GF-D8 (cell line): Measurements from ENCODE around the gene MUSTN1.

Source experiments
- DNase-seq: peaks from one replicate; lab custom pipeline; 2025; lab: John Stamatoyannopoulos, UW

MUSTN1 gene

DNA sequence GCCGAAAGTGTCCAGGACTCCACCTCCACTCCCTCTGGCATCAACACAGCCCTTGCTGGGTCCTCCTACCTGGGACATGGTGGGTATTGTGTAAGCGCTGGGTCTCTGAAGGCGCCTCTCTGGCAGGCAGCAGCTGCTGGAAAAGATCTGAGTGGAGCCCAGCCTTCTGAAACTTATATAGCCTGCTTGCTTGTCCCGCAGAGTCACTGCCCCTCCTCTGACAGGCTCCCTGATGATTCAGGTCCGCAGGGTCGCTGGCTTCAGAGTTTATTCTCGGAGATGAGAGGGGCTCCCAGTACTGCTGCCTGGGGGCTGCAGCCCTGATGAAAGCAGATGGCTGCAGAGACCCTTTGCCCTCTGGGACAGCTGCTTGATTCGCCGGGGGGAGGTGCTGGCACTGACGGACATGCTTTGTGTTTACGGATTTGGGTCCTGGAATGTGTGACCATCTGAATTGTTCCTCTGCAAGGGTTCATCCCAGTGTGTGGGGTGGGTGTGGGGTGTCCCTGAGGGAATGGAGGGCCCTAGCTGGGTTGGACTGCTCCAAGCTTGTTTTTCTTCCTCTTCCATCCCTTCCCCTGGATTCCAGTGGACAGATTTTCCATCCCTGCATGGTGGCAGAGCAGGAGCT lies at the start of gene MUSTN1:
Gene MUSTN1, minus strand, starts transcription at position 149 of the 631 bp plus-strand sequence. Its CDS starts 71 bp downstream, at position 78.
- no peak for DNase-seq

DNA sequence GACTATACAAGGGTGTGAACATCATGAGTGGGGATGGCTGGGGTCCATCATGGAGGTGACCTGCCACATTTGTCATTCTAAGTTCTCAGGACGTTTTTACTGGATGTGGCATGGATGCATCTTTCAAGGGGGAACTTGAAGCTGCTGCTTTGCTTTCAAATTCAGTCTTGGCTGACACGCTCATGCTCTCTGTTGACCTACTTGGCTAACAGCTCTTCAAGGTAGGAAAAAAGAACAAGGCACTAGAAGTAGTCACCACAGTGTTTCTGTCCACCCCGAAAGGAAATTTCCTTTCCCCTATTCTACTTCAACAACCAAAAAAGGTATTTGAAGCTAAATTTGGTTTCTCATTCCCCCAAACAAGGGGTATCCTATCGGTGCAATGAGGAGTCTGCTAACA lies 47.6 kb upstream of the MUSTN1 start:
- no peak for DNase-seq

- no peak for DNase-seq
Observed at GRCh38 chr3:52881871-52882270, 47.1 kb upstream of the MUSTN1 start.

DNA sequence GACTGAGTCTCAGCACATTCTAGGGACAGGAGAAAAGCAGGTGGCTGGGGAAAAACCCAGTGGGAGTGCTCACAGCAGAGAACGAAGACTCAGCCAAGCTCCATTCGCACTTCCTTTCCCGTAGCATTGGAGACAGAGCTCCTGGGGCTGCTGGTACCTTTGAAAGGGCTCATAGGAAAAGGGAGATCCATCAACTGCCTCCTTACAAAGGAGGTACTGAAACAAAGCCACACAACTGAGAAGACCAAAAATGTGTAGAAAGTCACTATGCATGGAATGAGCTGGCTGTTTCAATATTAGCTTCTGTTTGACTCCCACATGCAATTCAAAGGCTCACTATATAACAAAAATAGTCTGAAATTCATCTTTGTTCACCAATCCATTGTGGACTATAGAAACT lies 45.7 kb upstream of the MUSTN1 start:
- no peak for DNase-seq

DNA sequence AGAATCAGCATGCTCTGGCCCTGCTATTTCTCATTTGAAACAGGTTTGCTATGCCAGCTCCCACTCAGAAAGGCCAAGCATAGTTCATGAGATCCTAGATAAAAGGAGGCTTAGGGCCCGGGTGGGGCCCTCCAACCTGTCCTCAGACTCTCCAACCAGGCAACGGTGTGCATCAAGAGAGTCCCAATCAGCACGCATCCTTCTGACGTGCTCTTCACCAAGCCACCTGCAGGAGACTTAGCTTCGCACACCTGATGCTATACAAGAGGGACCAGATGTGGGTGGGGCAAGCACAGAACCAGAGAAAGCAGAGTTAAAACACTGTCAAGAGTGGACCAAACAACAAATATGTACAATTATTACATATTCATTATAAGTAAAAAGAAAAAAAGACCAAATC lies 45.2 kb upstream of the MUSTN1 start:
- no peak for DNase-seq

DNA sequence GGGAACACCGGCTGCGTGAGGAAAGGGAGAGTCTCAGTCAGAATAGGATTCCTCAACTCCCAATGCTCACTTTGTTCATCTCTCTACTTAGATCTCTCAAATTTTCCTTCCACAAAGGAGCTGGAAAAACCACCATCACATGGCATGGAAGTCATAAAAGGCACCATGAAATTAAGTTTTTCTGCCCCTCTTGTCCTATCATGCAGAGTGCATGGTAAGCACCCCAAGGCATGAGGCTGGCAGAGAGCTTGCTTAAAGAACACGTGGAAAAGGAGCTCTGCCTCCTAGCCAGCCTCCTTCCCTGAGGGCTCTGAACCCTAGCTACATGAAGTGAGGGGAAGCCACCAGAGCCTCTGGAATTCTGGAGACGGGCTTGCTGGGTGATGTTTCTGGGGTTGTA lies 44.8 kb upstream of the MUSTN1 start:
- DNase-seq, result no peak

- no peak for DNase-seq
Observed at GRCh38 chr3:52879090-52879489, 44.3 kb upstream of the MUSTN1 start.

- no peak for DNase-seq
Observed at GRCh38 chr3:52877085-52877484, 42.3 kb upstream of the MUSTN1 start.

DNA sequence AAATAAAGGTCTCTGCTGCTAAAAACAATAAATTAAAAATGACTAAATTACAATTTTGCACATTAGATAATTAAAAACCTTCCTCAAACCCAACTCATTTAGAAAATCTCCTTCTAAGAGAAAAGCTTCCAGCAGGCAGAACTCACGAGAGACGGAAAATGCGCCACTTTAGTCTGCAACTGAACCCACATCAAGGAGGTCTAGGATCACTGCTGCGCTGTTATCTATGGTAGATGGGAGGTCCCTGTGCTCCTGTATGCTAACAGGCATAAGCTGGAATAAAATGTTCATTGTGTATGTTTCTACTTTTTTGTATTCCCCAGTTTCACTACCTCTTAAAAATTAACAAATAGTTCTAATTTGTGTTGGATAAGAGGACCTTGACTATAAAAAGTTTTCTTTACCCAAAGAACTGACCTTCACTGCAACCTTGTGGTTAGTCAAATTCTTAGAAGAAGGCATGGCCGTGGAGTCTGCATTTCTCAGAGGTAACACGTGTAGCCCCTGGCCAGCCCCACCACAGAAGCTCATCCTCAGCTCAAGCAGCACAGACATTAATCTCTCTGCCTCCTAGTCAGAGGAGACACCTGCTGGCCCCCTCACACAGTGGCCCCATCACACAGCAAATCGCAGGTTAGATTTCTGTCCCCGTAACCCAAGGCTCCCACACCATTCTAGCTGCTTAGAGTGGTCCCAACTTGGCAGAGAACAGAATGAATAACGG lies 40.2 kb upstream of the MUSTN1 start:
- DNase-seq, result no peak

DNA sequence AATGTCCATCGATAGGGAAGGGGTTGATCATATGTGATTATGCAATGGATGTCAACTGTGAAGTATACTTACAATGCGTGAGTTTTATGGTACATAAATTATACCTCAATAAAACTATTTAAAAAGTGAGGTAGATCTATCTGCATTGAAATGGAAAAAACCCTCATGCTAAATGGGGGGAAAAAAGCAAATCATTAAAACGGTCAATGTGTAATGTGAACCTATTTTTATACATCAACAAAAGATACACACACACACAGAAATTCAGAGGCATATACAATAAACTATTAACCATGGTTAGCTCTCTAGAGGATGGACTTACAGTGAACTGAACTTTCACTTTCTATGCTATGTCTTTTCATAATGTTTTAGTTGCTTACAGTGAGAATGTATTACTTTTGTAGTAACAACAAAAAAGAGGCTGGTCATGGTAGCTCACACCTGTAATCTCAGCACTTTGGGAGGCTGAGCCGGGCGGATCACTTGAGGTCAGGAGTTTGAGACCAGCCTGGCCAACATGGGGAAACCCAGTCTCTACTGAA lies 39.4 kb upstream of the MUSTN1 start:
- DNase-seq, result no peak

DNA sequence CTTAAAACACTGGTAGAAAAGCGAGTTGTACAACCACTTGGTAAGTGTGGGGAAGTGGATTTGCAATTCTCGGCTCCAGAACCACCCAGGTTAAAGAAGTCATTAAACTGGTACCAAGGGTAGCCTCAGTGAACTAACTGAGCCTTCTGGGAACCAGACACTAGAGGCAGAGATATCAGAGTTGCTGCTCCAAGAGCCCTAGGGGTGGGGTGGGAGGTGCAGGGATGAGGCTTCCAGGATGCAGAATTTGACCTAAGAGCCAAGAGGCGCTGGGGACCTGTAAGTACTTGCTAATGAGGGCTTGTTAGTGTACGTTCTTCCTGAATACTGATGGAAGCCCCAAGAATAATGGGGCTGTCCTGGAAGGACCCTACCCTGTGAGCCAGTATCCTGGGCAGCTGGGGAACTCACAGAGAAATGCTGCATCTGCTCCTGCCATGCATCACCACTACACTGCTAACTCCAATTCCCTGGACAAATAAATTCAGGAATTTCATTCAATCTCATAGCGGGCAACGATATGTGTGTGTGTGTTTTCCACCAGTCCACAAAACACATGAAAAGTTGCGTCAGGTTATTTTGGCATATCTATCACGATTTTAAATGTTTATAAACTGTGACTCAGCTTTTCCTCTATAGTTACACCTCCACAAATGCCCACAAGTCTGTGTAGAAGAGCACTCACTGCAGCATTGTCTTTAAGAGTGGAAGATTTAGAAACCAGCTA lies 38.8 kb upstream of the MUSTN1 start:
- no peak for DNase-seq

GRCh38 chr3:52872245-52872644 lies 37.4 kb upstream of the MUSTN1 start:
- no peak for DNase-seq

- DNase-seq, result no peak
Observed at GRCh38 chr3:52871761-52872160, 36.9 kb upstream of the MUSTN1 start.

DNA sequence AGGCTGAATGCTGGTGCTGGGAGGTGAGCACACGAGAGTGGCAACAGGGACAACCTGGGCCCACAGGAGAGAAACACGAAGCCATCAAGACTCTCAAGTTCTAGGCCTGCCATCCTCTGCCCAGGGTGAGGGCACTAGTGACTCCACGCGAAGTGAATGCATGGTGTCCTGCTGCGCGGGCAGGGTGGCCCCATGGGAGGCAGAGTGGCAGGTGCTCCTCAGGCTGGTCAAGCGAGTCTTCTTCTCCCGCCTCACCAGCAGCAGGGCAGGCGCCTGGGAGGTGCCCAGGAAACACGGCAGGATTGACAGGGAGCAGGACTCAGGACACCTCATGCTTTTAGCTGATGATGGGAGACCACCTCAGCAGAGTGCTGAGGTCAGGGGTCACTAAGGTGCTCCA lies 35.7 kb upstream of the MUSTN1 start:
- no peak for DNase-seq

GRCh38 chr3:52866427-52866826 lies 31.6 kb upstream of the MUSTN1 start:
- no peak for DNase-seq

GRCh38 chr3:52865994-52866393 lies 31.2 kb upstream of the MUSTN1 start:
- DNase-seq, result no peak

DNA sequence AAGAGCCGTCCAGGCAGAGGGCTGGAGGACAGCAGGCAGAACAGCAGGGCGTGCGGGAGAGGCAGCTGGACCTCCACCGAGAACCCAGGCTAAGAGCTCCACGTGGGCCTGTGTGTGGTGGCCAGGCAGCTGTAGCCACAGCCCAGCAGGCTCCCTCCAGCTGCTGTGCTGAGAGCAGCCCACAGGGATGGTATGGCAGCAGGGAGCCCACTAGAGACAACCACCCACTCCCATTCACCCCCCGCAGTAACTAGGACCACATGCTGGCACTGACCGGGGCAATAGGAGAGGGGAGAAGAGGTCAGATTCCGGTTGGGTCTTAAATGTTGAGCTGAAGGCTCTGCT lies 25.6 kb upstream of the MUSTN1 start:
- no peak for DNase-seq

GRCh38 chr3:52859686-52860423 lies 25.0 kb upstream of the MUSTN1 start:
- no peak for DNase-seq

- DNase-seq, result no peak
Observed at GRCh38 chr3:52857864-52858263, 23.0 kb upstream of the MUSTN1 start.

DNA sequence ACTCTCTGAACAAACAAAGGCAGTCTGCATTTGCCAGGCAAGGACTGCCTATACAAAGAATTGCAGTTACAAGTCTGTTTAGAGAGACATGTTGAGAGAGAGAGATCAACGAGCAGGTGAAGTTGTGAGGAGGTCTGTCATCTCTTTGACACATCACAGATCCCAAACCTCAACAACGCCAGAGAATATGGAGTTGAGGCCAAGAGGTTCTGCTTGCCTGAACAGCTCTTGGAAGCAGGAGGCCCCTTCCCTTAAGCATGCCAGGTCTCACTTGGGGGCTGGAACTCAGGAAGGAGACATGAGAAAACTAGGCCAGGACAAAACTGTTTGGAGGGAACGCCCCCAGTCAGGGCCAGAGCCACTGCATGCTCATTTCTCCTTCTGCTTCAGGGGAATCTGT lies 22.3 kb upstream of the MUSTN1 start:
- no peak for DNase-seq

GRCh38 chr3:52856666-52857065 lies 21.8 kb upstream of the MUSTN1 start:
- no peak for DNase-seq

GRCh38 chr3:52854013-52854412 lies 19.2 kb upstream of the MUSTN1 start:
- no peak for DNase-seq
